Testis (tissue), 3 donors: ENCODE results near the gene GRIA2. TPM values are rescaled to one million over a fixed set of nuclear protein-coding genes. Genes with fewer than 3 reads are reported as not detected.

Experiments
- DNase-seq: peaks from one replicate; pipeline ENCODE4 v3.0.0-alpha.2; 2019
- H3K27ac ChIP-seq, 2 donors: fragments of 200-600 bp; sonication (generic); one replicate each; pipeline ENCODE4 v1.5.1; 2019
- H3K27me3 ChIP-seq: fragments of 200-600 bp; sonication (generic); one replicate; pipeline ENCODE4 v1.5.1; 2019
- H3K36me3 ChIP-seq: fragments of 200-600 bp; sonication (generic); one replicate; pipeline ENCODE4 v1.5.1; 2017; ENCODE audit warnings: low read depth; ENCODE audit errors: missing control alignments
- H3K4me1 ChIP-seq: fragments of 200-600 bp; sonication (generic); one replicate; pipeline ENCODE4 v1.5.1; 2019
- H3K4me3 ChIP-seq, 2 donors: fragments of 200-600 bp; sonication (generic); one replicate each; pipeline ENCODE4 v1.5.1; 2017 to 2019
- H3K9me3 ChIP-seq: fragments of 200-600 bp; sonication (generic); one replicate; pipeline ENCODE4 v1.5.1; 2017
- POLR2A ChIP-seq: fragments of 450-650 bp; IDR thresholded peaks from one replicate; pipeline ENCODE4 v1.6.1; 2017; ENCODE audit warnings: antibody characterized with exemption, mild to moderate bottlenecking, moderate library complexity
- WGBS, 2 donors: methylation state at CpG; one replicate each; pipeline ENCODE4 v1.1.5; 2018; 5-methylcytosine and 5-hydroxymethylcytosine counted together
- intact Hi-C: fragments of 100-400 bp; cut with DNase I; formaldehyde crosslinking; loops from one replicate; pipeline ENCODE4 v1.15.1; 2023; ENCODE audit warnings: low total_unique reads
- polyA plus RNA-seq: library from polyadenylated mRNA; stranded (reverse); fragments of 350-450 nt; fragmentation: Illumina TruSeq; extraction: RNeasy Lipid Tissue Mini Kit (QIAGEN cat#74804); gene quantifications from one replicate; pipeline ENCODE4 v1.2.3, GENCODE V29; 2014; ENCODE audit warnings: low read depth, low replicate concordance; ENCODE audit not compliant: insufficient read depth
- total RNA-seq, 2 donors: library from RNA; depleted of rRNA; stranded (reverse); fragments of >200 nt; gene quantifications; one replicate each; pipeline ENCODE4 v1.2.3, GENCODE V29; 2016
- TF ChIP-seq, protein P1 (sequence below), 3 experiments: fragments of 450-650 bp in 2 of 3; fragments of 200-600 bp in 1 of 3; sonication (generic) in 1 of 3; IDR thresholded peaks; one replicate each; pipeline ENCODE4 v1.5.1; 2016 to 2019; ENCODE audit warnings: antibody characterized with exemption in 3 of 3, mild to moderate bottlenecking in 2 of 3, moderate library complexity in 1 of 3

GRIA2 gene
- total and polyA plus RNA-seq, 3 donors from 2014 or later = 1.6 to 4.1 (median 2.1) TPM

GRCh38 chr4:157282019-157282418 lies 61.5 kb downstream of the GRIA2 start:
- no peak overlapping the region for H3K27ac ChIP-seq
- no peaks in the 10 kb centered on the region for H3K27me3 ChIP-seq
- WGBS, 2 donors = 85 to 95% methylated on average over 3 of the region's 3 CpGs
- TF ChIP-seq POLR2A = no peak
- TF ChIP-seq, protein P1, sequence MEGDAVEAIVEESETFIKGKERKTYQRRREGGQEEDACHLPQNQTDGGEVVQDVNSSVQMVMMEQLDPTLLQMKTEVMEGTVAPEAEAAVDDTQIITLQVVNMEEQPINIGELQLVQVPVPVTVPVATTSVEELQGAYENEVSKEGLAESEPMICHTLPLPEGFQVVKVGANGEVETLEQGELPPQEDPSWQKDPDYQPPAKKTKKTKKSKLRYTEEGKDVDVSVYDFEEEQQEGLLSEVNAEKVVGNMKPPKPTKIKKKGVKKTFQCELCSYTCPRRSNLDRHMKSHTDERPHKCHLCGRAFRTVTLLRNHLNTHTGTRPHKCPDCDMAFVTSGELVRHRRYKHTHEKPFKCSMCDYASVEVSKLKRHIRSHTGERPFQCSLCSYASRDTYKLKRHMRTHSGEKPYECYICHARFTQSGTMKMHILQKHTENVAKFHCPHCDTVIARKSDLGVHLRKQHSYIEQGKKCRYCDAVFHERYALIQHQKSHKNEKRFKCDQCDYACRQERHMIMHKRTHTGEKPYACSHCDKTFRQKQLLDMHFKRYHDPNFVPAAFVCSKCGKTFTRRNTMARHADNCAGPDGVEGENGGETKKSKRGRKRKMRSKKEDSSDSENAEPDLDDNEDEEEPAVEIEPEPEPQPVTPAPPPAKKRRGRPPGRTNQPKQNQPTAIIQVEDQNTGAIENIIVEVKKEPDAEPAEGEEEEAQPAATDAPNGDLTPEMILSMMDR (IDR thresholded peaks at IDR 0.05) = no peak
- intact Hi-C loops = no loop called here
- no peaks in the 10 kb centered on the region for H3K36me3 ChIP-seq
- H3K9me3 ChIP-seq = no peaks in the 10 kb centered on the region
- no peaks in the 10 kb centered on the region for H3K4me1 ChIP-seq
- no peak for DNase-seq
- no peak overlapping the region for H3K4me3 ChIP-seq

GRCh38 chr4:157287445-157287844 lies 66.9 kb downstream of the GRIA2 start:
- Histone ChIP-seq H3K9me3 (no peaks in the 10 kb centered on the region), H3K4me1 (no peaks in the 10 kb centered on the region), H3K36me3 (no peaks in the 10 kb centered on the region), H3K27ac (no peak overlapping the region), H3K4me3 (no peak overlapping the region), H3K27me3 (no peaks in the 10 kb centered on the region)
- TF ChIP-seq, protein P1 (IDR thresholded peaks at IDR 0.05) = no peak
- TF ChIP-seq POLR2A = no peak
- intact Hi-C loops = no loop called here
- WGBS, 2 donors = 87% methylated on average over 4 of the region's 4 CpGs
- no peak for DNase-seq

- no peaks in the 10 kb centered on the region for H3K4me1 ChIP-seq
- intact Hi-C loops = no loop called here
- TF ChIP-seq, protein P1 (IDR thresholded peaks at IDR 0.05) = no peak
- TF ChIP-seq POLR2A = no peak
- H3K9me3 ChIP-seq = no peaks in the 10 kb centered on the region
- no peaks in the 10 kb centered on the region for H3K36me3 ChIP-seq
- DNase-seq = no peak
- WGBS, 2 donors = 78 to 83% methylated on average over 3 of the region's 3 CpGs
- no peaks in the 10 kb centered on the region for H3K27me3 ChIP-seq
- H3K4me3 ChIP-seq = no peak overlapping the region
- H3K27ac ChIP-seq = no peak overlapping the region
These were observed 70.1 kb downstream of the GRIA2 start for GRCh38 chr4:157290622-157291021.

DNA sequence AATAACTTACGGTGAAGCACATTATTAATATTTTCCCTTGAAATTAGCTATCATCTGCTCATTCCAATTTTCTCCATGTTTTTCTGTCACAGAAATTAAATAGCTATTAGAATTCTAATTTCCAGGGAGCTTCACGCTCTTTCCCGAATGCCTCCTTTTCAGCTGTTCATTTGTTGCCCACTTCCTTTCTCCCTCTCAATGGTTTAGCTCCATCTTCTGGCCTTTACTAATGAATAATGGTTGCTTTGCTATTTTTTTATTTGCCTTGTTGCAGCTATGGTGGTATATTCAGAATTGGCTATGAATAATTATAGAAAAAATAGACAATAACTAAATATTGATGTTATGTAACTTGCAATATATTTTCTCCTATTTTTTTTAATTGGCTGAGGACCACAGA lies 70.5 kb downstream of the GRIA2 start:
- Histone ChIP-seq H3K4me1 (no peaks in the 10 kb centered on the region), H3K9me3 (no peaks in the 10 kb centered on the region), H3K36me3 (no peaks in the 10 kb centered on the region), H3K27ac (no peak overlapping the region), H3K27me3 (no peaks in the 10 kb centered on the region), H3K4me3 (no peak overlapping the region)
- intact Hi-C loops = no loop called here
- 79 to 80% methylated on average over 3 of the region's 3 CpGs for WGBS, 2 donors
- TF ChIP-seq POLR2A = no peak
- no peak for DNase-seq

GRCh38 chr4:157293673-157294072 lies 73.1 kb downstream of the GRIA2 start:
- Histone ChIP-seq H3K4me3 (no peak overlapping the region), H3K27ac (no peak overlapping the region), H3K4me1 (no peaks in the 10 kb centered on the region), H3K36me3 (no peaks in the 10 kb centered on the region), H3K27me3 (no peaks in the 10 kb centered on the region), H3K9me3 (no peaks in the 10 kb centered on the region)
- no peak for DNase-seq
- 85 to 93% methylated on average over 4 of the region's 4 CpGs for WGBS, 2 donors
- TF ChIP-seq, protein P1 (IDR thresholded peaks at IDR 0.05) = no peak
- no peak for TF ChIP-seq POLR2A
- intact Hi-C loops = no loop called here
